Uterus (tissue), 4 donors: ENCODE results near the gene TEX29. TPM values are rescaled to one million over a fixed set of nuclear protein-coding genes. Genes with fewer than 3 reads are reported as not detected.

Source experiments
- DNase-seq, 2 donors: peaks; one replicate each; pipeline ENCODE4 v3.0.0-alpha.2; 2019 to 2020
- H3K27ac ChIP-seq, 2 donors: fragments of 200-600 bp; sonication (generic); 1 replicate in 1 of 2; 2 replicates in 1 of 2; pipeline ENCODE4 v1.5.1; 2016 to 2018
- H3K27me3 ChIP-seq, 2 donors: fragments of 200-600 bp; sonication (generic); one replicate each; pipeline ENCODE4 v1.5.1; 2018 to 2019; ENCODE audit warnings: control low read depth in 1 of 2
- H3K36me3 ChIP-seq, 2 donors: fragments of 200-600 bp; sonication (generic); one replicate each; pipeline ENCODE4 v1.5.1; 2019; ENCODE audit warnings: control low read depth in 1 of 2
- H3K4me1 ChIP-seq, 2 donors: fragments of 200-600 bp; sonication (generic); one replicate each; pipeline ENCODE4 v1.5.1; 2018 to 2019; ENCODE audit warnings: control low read depth in 1 of 2
- H3K4me3 ChIP-seq, 2 donors: fragments of 200-600 bp; sonication (generic); 1 replicate in 1 of 2; 2 replicates in 1 of 2; pipeline ENCODE4 v1.5.1; 2018 to 2019; ENCODE audit warnings: mild to moderate bottlenecking in 1 of 2
- H3K9me3 ChIP-seq, 2 donors: fragments of 200-600 bp; sonication (generic); one replicate each; pipeline ENCODE4 v1.5.1; 2019; ENCODE audit warnings: control low read depth in 1 of 2
- POLR2A ChIP-seq, 2 donors: fragments of 450-650 bp; IDR thresholded peaks; one replicate each; pipeline ENCODE4 v1.6.1; 2016; ENCODE audit warnings: antibody characterized with exemption in 2 of 2, mild to moderate bottlenecking in 1 of 2, moderate library complexity in 1 of 2
- intact Hi-C: fragments of 100-400 bp; cut with DNase I; formaldehyde crosslinking; loops from one replicate; pipeline ENCODE4 v1.15.1; 2023; ENCODE audit warnings: low total_unique reads
- total RNA-seq, 4 donors: library from RNA; depleted of rRNA in 3 of 4; stranded (reverse); fragments of >200 nt in 3 of 4; gene quantifications; one replicate each; pipeline versions ENCODE4 v1.1.0 to v1.2.4, GENCODE V29; 2014 to 2023
- TF ChIP-seq, protein P1 (sequence below), 4 experiments: fragments of 200-600 bp in 2 of 4; fragments of 450-650 bp in 2 of 4; sonication (generic) in 2 of 4; IDR thresholded peaks; one replicate each; pipeline ENCODE4 v1.5.1; 2016 to 2019; ENCODE audit warnings: antibody characterized with exemption in 4 of 4, mild to moderate bottlenecking in 2 of 4, moderate library complexity in 1 of 4
- donor health status: DM: yes; HTN: yes; CAD: no.

TEX29 gene
- total RNA-seq, 4 donors from 2014 or later, result 0.91 TPM; not detected in 3

GRCh38 chr13:111327730-111328573, 7.5 kb downstream of the TEX29 start:
- H3K4me1 ChIP-seq, result no peaks in the 10 kb centered on the region
- no peak overlapping the region for H3K27ac ChIP-seq
- no peak overlapping the region for H3K4me3 ChIP-seq
- intact Hi-C loops, result no loop called here
- TF ChIP-seq, protein P1, sequence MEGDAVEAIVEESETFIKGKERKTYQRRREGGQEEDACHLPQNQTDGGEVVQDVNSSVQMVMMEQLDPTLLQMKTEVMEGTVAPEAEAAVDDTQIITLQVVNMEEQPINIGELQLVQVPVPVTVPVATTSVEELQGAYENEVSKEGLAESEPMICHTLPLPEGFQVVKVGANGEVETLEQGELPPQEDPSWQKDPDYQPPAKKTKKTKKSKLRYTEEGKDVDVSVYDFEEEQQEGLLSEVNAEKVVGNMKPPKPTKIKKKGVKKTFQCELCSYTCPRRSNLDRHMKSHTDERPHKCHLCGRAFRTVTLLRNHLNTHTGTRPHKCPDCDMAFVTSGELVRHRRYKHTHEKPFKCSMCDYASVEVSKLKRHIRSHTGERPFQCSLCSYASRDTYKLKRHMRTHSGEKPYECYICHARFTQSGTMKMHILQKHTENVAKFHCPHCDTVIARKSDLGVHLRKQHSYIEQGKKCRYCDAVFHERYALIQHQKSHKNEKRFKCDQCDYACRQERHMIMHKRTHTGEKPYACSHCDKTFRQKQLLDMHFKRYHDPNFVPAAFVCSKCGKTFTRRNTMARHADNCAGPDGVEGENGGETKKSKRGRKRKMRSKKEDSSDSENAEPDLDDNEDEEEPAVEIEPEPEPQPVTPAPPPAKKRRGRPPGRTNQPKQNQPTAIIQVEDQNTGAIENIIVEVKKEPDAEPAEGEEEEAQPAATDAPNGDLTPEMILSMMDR (IDR thresholded peaks at IDR 0.05), result no peak
- no peak for TF ChIP-seq POLR2A (IDR thresholded peaks at IDR 0.05)
- H3K9me3 ChIP-seq, result no peaks in the 10 kb centered on the region
- H3K27me3 ChIP-seq, result no peaks in the 10 kb centered on the region
- no peaks in the 10 kb centered on the region for H3K36me3 ChIP-seq
- no peak for DNase-seq

DNA sequence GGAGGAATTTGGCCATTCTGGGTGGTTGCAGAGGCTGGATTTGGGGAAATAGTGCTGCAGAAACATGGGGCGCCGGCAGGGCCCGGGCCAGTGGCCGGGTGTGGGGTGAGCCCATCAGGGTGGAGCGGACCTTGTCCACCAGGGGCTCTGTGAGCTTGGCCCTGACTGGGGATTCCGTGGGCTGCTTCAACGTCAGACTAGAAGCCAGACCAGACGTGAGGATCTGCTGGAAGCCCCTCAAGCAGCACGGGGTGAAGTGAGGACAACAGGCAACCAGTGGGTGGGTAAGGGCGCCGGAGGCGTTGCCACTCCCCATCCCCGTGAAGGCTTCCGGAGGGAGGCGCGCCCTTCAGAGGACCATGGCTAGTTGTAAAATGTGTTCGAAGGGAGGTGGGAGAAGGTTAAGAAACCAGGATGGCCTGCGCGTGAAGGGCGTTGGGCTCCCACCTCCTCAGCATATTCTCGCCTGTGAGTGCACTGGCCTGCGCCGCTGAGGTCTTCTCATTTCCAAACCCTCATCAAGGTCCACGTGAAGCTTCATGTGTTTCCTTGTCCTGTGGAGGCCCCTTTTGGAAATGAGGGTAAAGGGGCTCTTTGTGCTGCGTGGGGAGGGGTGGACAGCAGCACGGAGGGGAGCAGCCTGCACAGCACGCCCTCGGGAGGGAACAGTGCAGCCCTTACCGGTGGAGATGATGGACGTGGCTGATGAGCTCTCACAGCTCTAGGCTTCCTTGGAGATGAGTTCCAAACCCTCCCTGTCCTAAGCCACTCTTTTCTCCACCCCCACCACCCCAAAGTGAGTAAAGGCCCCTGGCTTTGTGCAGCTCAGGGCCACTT, 8.3 kb downstream of the TEX29 start:
- DNase-seq, result no peak
- no peak for TF ChIP-seq POLR2A (IDR thresholded peaks at IDR 0.05)
- TF ChIP-seq, protein P1 (IDR thresholded peaks at IDR 0.05), result no peak
- H3K27me3 ChIP-seq, result no peaks in the 10 kb centered on the region
- no peaks in the 10 kb centered on the region for H3K36me3 ChIP-seq
- no peaks in the 10 kb centered on the region for H3K9me3 ChIP-seq
- H3K27ac ChIP-seq, result no peak overlapping the region
- intact Hi-C loops, result no loop called here
- no peaks in the 10 kb centered on the region for H3K4me1 ChIP-seq
- H3K4me3 ChIP-seq, result no peak overlapping the region

GRCh38 chr13:111329641-111330040, 9.2 kb downstream of the TEX29 start:
- DNase-seq, result no peak
- Histone ChIP-seq H3K27ac (no peak overlapping the region), H3K36me3 (no peaks in the 10 kb centered on the region), H3K27me3 (no peaks in the 10 kb centered on the region), H3K4me3 (no peak overlapping the region), H3K9me3 (no peaks in the 10 kb centered on the region), H3K4me1 (no peaks in the 10 kb centered on the region)
- intact Hi-C loops, result no loop called here
- no peak for TF ChIP-seq POLR2A (IDR thresholded peaks at IDR 0.05)
- TF ChIP-seq, protein P1 (IDR thresholded peaks at IDR 0.05), result no peak

DNA sequence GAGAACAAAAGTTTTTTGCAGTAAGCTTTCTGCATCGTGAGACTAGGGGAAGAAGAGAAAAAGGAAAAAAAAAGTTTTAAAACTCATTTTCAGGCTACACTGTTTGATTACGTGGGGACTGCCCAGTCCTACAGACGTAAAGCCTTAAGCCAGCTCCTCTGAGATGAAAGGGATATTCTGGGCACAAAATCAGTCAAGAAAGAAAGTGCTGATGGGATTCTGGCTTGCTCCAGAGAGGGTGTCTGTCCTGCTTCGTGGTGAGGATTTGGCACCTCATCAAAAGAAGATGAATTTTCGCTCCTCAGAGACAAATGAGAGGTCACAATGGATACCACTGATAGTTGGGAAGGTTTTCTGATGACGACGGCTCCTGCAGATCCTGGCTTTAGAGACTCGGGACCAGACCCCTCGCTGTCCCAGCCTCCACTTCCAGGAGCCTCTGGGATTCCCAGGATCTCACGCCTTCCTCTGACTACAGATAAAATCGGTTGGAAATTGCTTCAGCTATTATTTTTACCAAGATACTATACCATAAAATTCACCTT, 9.7 kb downstream of the TEX29 start:
- Histone ChIP-seq H3K36me3 (no peaks in the 10 kb centered on the region), H3K4me1 (no peaks in the 10 kb centered on the region), H3K27me3 (no peaks in the 10 kb centered on the region), H3K9me3 (no peaks in the 10 kb centered on the region), H3K4me3 (no peak overlapping the region), H3K27ac (no peak overlapping the region)
- DNase-seq, result no peak
- intact Hi-C loops, result no loop called here
- TF ChIP-seq, protein P1 (IDR thresholded peaks at IDR 0.05), result no peak
- TF ChIP-seq POLR2A (IDR thresholded peaks at IDR 0.05), result no peak
